Stomach smooth muscle (tissue), 2 donors: ENCODE results near the gene CISH.

Experiments
- H3K27ac ChIP-seq: one replicate; pipeline ENCODE4 v1.7.0; 2013; ENCODE audit warnings: mild to moderate bottlenecking, low read length, inconsistent platforms
- H3K27me3 ChIP-seq, 2 donors: one replicate each; pipeline ENCODE4 v1.7.0; 2013; ENCODE audit warnings: low read length in 2 of 2; ENCODE audit not compliant: insufficient read depth in 2 of 2, control insufficient read depth in 1 of 2
- H3K36me3 ChIP-seq, 2 donors: one replicate each; pipeline ENCODE4 v1.7.0; 2013; ENCODE audit warnings: low read length in 2 of 2; ENCODE audit not compliant: control insufficient read depth in 2 of 2, insufficient read depth in 2 of 2
- H3K4me1 ChIP-seq: one replicate; pipeline ENCODE4 v1.7.0; 2013; ENCODE audit warnings: low read length; ENCODE audit not compliant: control insufficient read depth, insufficient read depth
- H3K4me3 ChIP-seq, 2 donors: one replicate each; pipeline ENCODE4 v1.7.0; 2013; ENCODE audit warnings: low read length in 2 of 2
- H3K9ac ChIP-seq, 2 donors: one replicate each; pipeline ENCODE4 v1.7.0; 2013; ENCODE audit warnings: low read length in 2 of 2, mild to moderate bottlenecking in 1 of 2
- H3K9me3 ChIP-seq, 2 donors: one replicate each; pipeline ENCODE4 v1.7.0; 2013; ENCODE audit warnings: low read length in 2 of 2; ENCODE audit not compliant: control insufficient read depth in 2 of 2
- donor health status: healthy.
- donor health status: Pancreatic carcinoma.

The CISH gene

DNA sequence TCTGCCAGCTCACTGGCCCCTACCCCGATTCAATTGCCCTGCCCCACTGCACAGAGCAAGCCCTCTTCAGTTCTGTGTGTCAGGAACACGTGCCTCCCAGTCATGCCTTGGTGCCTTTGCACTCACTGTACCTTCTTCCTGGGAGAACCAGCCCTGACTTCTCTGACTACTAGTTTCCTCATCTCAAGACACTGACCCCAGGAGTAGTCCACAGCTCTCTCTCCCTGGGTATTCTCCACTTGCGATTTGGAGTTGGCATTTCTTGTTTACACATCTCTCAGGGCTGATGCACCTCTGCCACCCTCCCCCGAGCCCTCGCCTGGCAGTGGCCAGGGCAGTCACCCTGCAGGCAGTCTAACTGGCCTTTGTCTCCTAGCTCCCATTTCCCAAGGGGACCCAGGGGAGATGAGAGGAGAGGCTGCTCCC is 5.7 kb downstream of the CISH start:
- H3K27me3 ChIP-seq: no peaks in the 10 kb centered on the region
- no peak overlapping the region for H3K27ac ChIP-seq
- no peaks in the 10 kb centered on the region for H3K9me3 ChIP-seq
- H3K36me3 ChIP-seq: peaks cover 13 to 23% of the 10 kb centered on the region in 2 donors
- peaks cover 48% of the 10 kb centered on the region for H3K4me1 ChIP-seq
- no peak overlapping the region for H3K9ac ChIP-seq
- no peak overlapping the region for H3K4me3 ChIP-seq

DNA sequence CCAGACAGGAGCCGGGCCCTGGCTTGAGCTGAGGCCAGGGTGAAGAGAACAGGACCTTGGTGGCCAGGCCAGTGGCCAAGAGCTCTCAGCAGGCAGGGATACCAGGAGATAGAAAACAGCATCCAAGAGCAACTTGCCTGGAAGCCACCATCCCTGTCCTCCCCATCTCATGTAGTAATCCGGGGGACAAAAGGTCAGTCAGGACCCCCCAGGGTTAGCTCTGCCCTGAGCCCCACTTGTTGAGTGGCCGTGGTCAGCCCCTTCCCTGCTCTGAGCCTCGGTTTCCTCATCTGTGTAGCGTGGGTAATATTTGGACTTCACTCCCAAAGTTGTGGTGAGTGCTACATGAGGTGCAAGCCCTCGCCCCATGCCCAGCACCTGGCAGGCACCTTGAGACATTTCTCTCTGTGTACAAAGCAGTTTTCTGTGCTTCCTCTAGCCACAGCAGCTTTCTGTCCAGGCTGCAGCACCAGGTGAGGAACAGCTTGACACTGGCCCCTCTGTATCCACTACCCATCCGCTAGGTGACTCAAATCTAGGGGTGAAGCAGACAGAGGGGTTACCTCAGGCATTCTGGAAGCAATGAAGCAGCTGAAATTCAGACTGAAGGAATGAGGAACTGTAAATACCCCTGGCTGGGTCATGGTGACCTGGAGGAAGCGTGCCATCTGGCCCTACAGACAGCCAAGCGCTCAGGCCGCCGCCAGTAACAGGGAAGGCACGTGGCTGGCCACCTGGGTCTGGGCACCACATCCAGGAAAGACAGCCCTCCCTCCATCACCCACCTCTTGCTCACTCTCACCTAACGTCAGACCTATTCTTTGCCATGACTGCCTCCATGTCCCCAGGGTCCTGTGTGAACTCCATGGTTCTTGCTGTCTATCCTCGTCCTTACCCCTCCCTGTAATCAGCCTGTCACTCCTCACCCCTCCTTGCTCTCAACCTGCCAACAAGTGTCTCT is 6.7 kb downstream of the CISH start:
- H3K9me3 ChIP-seq: no peaks in the 10 kb centered on the region
- peak overlapping the region in 1 of 2 donors; percentile 36 for H3K9ac ChIP-seq
- no peak overlapping the region for H3K4me3 ChIP-seq
- H3K4me1 ChIP-seq: peaks cover 48% of the 10 kb centered on the region
- H3K27ac ChIP-seq: no peak overlapping the region
- H3K36me3 ChIP-seq: peaks cover 13 to 23% of the 10 kb centered on the region in 2 donors
- H3K27me3 ChIP-seq: no peaks in the 10 kb centered on the region

DNA sequence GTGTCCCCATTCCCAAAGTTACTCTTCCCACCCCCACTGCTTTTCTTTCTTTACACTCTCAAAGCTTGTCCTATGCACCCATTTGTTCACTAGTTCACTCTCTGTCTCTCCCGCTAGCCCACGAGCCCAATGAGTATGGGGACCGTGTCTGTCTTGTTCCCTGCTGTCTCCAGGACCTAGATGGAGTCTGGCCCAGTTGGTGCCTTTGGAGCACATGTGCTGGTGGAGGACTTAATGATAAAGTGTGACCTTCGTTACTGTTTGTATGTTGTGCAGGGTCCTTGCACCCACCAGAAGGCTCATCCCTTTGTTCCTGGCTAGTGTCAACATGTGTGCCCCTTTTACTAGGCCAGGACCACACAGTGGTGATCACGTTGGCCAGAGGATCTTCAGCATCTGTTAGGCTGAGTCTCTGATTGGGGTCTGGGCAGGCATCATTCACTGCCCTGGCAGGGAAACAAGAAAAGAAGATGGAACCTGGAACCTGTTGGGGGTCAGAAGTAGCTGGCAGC is 7.4 kb downstream of the CISH start:
- H3K36me3 ChIP-seq: peaks cover 13 to 23% of the 10 kb centered on the region in 2 donors
- H3K27me3 ChIP-seq: no peaks in the 10 kb centered on the region
- no peak overlapping the region for H3K9ac ChIP-seq
- H3K27ac ChIP-seq: peak overlapping the region; percentile 6
- H3K4me3 ChIP-seq: no peak overlapping the region
- H3K4me1 ChIP-seq: peaks cover 48% of the 10 kb centered on the region
- H3K9me3 ChIP-seq: no peaks in the 10 kb centered on the region

DNA sequence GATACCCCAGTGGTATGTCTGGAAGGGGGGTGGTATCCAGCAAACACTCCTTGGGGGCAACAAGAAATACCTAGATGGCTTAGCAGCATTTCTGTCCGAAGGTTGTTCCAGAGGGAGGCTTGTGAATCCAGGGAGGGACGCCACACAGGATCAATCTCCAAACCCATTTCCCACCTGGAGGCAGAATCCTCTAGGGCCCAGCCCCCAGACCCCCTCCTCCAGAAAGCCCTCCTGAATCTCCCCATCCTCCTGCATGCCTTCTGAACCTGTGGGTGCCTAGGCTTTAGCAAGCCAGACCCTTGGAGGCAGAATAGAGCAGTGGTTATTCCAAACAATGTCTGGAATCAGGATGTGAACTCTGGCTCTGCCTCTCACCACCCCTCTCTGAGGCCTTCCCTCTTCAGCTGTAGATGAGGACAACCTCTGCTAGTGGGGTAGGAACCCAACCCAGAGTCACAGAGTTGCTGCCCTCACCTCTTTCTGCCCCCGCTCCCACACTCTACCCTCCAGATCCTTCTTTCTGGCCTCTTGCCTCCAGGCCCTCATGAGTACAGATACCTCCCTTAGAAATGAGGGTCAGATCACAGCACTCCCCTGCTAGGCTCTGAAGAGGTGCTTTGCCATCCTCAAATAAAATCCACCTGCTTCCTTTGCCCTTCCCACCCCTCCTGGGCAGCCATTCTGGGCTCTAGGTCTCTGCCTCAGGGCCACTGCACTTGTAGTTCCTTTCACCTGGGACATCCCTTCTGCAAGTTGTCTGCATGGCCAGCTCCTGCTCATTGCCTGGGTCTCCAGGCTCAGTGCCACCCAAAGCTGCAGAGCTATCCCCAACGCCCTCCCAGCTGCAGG is 8.1 kb downstream of the CISH start:
- peaks cover 48% of the 10 kb centered on the region for H3K4me1 ChIP-seq
- peak overlapping the region; percentile 99 for H3K27ac ChIP-seq
- H3K9ac ChIP-seq: peak overlapping the region; percentile 78 to 79
- no peak overlapping the region for H3K4me3 ChIP-seq
- H3K9me3 ChIP-seq: no peaks in the 10 kb centered on the region
- no peaks in the 10 kb centered on the region for H3K27me3 ChIP-seq
- H3K36me3 ChIP-seq: peaks cover 13 to 23% of the 10 kb centered on the region in 2 donors

DNA sequence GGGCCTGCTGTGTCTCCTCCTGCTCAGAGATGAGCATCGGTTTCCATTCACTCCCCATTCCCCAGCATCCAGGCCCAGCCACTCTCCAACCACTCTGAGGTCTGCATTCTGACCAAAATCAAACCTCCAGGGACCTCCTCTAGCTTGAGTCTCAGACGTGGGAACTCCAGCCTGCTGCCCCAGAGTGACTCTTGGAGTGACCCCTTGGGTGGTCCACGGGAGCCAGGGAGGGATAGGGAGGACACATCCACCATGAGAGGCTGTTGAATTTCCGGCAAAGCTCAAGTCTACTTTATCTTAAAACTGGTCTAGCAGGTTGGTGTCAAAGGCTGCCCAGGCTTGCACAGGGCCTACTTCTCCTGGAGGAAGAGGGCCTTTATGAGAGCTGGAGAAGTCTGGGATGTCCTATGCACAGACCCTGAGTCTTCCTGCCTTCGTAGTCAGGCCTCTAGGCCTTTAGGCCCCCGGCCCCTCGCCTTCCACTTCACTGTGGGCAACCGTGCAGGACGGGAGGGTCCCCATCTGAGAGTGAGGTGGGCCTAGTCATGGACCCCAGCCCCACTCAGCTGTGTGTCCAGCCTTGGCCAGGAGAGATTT is 8.9 kb downstream of the CISH start:
- Histone ChIP-seq H3K27ac (peak overlapping the region; percentile 99), H3K27me3 (no peaks in the 10 kb centered on the region), H3K9me3 (no peaks in the 10 kb centered on the region), H3K36me3 (peaks cover 13 to 18% of the 10 kb centered on the region in 2 donors), H3K4me1 (peaks cover 45% of the 10 kb centered on the region), H3K9ac (peak overlapping the region; percentile 78 to 79), H3K4me3 (peak overlapping the region in 1 of 2 donors; percentile 64)

DNA sequence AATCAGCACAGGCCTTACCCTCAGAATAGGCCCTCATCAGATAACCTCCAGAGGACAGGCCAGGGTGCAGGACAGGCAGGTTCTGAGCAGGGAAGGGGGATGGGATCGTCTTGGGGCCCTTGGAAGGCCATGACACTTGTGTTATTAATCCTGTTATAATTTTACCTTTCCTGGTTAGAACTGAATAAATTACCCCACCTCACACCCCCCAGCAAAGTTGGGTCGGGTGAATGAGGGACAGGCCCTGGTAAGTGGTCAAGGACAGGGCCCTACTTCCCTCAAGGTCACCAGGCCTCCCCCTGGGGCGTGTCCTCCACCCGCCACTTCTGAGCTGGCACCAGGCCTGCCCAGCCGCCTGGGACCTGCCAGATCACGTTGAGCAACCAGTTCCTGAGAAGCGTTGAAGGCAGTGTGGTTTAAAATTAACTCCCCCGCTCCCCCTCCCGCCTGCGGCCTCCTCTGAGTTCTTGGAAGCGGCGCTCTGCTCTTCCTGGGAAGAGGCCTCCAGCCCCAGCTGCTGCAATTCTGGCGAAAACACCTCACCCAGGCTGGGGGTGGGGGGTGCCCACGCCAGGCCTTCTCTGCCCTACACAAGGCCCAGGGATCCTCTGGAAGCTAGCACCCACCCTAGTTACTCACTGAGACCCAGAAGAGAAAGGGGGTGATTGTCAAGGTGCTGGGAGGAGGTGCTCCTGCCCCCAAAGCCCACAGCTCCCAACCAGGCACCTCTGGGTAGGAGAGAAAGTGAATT is 10.6 kb downstream of the CISH start:
- Histone ChIP-seq H3K27ac (peak overlapping the region; percentile 99), H3K36me3 (peaks cover 9 to 12% of the 10 kb centered on the region in 2 donors), H3K4me3 (peak overlapping the region; percentile 47 to 64), H3K4me1 (peaks cover 45% of the 10 kb centered on the region), H3K9me3 (no peaks in the 10 kb centered on the region), H3K27me3 (no peaks in the 10 kb centered on the region), H3K9ac (peak overlapping the region; percentile 78 to 88)

DNA sequence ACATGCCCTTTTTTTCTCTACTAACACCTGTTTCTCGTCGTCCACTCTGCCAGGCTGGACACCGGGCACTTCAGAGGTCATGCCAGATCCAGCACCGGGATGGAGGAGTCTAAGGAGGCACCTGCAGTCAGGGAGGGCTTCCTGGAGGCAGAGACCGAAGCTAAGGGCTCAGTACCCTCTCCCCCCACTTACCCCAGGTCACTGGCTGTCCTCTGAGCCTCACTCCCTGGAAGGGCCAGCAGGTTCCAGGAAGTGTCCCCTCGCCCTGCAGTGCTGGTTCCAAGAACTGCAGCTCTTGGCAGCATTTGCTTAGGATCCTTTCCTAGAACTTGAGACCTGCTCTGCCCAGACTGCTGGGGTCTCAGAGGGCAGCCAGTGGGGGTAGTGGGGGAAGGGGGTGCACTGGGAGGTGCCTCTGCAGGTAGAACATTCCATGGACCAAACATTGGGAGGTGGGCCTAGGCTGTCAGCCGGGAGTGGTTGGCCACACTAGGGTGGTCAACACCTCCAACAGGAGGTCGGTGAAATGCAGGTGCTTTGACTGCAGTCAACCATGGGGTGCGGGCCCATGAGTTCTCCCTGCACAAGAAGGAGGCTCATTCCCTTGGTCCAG is 11.3 kb downstream of the CISH start:
- Histone ChIP-seq H3K9ac (peak overlapping the region; percentile 73 to 78), H3K4me1 (peaks cover 42% of the 10 kb centered on the region)

DNA sequence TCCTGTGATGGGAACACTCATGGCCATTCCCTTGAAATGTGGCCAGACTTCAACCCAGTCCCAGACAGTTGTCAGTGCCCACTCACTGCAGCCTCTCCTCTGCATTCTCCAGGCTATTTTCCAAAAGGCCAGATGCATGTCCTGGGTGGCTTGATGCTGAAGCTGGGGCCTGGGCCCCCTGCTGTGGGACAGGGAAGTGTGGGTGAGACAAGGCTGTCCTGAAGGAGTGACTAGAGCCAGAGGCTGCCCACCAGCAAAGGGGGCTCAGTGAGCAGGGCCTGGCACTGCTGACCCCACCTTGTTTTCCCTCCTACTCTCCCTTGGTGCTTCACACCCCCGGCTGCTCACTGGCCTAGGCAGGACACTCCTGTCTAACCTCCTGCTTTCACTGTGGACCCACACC is 11.9 kb downstream of the CISH start:
- Histone ChIP-seq H3K4me1 (peaks cover 41% of the 10 kb centered on the region), H3K4me3 (peak overlapping the region in 1 of 2 donors; percentile 47), H3K36me3 (peaks cover 3 to 7% of the 10 kb centered on the region in 2 donors), H3K27me3 (no peaks in the 10 kb centered on the region), H3K9me3 (no peaks in the 10 kb centered on the region), H3K27ac (peak overlapping the region; percentile 99), H3K9ac (peak overlapping the region; percentile 73 to 78)

More for the DNA sequence above, 11.3 kb downstream of the CISH start:
- Histone ChIP-seq H3K9me3 (no peaks in the 10 kb centered on the region), H3K4me3 (peak overlapping the region; percentile 44 to 47), H3K36me3 (peaks cover 7 to 9% of the 10 kb centered on the region in 2 donors), H3K27me3 (no peaks in the 10 kb centered on the region), H3K27ac (peak overlapping the region; percentile 99)

DNA sequence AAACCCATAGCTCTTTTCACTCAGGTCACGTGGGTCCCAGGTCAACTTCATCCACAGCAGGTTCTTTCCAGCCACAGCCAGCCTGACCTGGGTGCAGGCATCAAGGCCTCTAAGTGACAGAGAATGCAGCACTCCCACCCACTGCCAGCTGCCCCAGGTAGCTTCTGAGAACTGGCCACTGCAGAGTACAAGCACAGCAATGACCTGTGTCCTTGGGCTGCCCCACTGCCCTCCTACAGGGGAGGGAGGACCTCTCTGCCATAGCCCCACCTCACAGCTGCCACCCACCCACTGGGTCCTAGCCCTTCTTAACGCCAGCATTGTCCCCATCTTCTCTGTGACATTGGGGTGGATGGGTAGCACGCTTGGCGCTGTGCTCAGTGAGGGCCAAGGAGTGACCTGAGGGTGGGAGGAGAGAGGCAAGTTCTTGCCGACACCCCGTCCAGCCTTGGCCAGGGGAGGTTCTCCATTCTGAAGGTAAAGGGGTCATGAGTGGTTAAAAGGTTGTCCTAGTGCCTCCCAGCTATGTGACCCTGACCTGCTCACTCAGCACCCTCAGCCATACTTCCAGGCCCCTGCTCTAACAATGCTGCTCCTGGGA is 12.4 kb downstream of the CISH start:
- Histone ChIP-seq H3K4me3 (no peak overlapping the region), H3K9me3 (no peaks in the 10 kb centered on the region), H3K27ac (no peak overlapping the region), H3K36me3 (peaks cover 0 to 4% of the 10 kb centered on the region in 2 donors), H3K9ac (no peak overlapping the region), H3K27me3 (no peaks in the 10 kb centered on the region), H3K4me1 (peaks cover 44% of the 10 kb centered on the region)
